ENCODE data around the gene MND1. TPM values are rescaled to one million over a fixed set of nuclear protein-coding genes. Genes with fewer than 3 reads are reported as not detected.
"Not testable (repeated sequence)": the region's sequence is repeated elsewhere in the genome, so short reads cannot be mapped to it uniquely, and the experiment has no call there.

The MND1 gene
- total RNA-seq, 1 donor from 2014 or later = 4.4 TPM

DNA sequence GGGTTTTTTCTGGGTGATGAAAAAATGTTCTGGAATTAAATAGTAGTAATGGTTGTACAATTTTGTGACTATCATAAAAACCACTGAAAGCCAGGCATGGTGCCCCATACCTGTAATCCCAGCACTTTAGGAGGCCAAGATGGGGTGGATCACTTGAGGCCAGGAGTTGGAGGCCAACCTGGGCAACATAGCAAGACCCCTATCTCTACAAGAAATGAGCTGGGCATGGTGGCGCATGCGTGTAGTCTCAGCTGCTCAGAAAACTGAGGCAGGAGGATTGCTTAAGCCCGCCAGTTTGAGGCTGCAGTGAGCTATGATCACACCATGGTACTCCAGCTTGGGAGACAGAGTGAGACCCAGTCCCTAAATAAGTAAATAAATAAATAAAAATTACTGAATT lies 63.4 kb downstream of the MND1 start:
- ATAC-seq = no peak

- no peak for ATAC-seq
Measured at GRCh38 chr4:153408932-153409331, 64.4 kb downstream of the MND1 start.

GRCh38 chr4:153409412-153409811 lies 64.9 kb downstream of the MND1 start:
- no peak for ATAC-seq

DNA sequence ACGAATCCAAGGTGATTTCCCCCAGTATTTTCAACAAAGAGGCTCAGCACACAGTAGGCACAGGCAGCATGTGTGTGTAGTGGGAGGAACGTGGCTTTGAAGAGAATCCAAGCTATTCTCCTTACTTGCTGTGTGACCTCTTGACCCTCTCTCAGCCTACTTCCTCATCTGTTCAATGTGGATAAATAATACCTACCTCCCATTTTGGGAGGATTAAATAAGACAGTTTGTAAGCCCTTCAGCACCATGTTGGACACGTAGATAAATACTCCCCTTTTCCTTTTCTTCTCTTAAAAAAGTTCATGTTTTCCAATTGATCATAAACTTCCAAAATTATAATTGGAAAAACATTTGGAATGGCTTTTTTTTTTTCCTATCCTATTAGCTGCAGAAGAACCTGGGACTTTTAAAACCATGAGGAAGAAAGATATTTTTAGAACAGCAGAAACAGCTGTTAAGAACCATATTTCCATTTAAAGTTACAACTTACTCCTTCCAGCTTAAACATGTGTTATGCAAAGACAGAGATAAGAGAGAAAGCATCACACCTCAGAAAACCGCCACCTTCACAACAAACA lies 65.5 kb downstream of the MND1 start:
- no peak for ATAC-seq

- ATAC-seq = no peak
Measured at GRCh38 chr4:153413842-153414241, 69.4 kb downstream of the MND1 start.

DNA sequence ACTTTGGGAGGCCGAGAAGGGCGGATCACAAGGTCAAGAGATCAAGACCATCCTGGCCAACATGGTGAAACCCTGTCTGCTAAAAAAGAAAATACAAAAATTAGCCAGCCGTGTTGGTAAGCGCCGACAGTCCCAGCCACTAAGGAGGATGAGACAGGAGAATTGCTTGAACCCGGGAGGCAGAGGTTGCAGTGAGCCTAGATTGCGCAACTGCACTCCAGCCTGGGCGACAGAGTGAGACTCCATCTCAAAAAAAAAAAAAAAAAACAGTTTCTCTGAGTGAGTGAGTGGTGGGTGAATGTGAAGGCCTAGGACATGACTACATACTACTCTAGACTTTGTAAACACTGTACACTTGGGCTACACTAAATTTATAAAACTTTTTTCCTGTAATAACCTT lies 72.0 kb downstream of the MND1 start:
- not testable (repeated sequence) for ATAC-seq

GRCh38 chr4:153418121-153418520 lies 73.6 kb downstream of the MND1 start:
- ATAC-seq = no peak

DNA sequence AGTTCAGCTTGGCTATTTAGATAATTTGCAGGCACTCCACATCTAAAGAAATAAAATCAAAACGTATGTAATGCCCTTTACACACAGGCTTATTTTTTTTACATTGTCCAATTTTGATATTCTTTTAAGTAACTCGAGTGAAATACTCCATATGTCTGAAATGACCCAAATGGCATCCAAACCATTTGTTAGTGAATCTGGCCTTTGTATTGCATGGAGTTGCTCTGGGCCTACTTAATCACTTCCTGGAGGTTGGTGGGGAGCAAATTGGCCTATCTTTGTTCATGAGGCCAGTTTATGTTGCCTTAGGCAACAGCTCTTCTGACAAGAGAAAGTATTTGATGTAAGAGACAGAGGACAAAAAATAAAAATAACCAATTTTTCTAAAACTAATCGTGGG lies 74.1 kb downstream of the MND1 start:
- no peak for ATAC-seq

DNA sequence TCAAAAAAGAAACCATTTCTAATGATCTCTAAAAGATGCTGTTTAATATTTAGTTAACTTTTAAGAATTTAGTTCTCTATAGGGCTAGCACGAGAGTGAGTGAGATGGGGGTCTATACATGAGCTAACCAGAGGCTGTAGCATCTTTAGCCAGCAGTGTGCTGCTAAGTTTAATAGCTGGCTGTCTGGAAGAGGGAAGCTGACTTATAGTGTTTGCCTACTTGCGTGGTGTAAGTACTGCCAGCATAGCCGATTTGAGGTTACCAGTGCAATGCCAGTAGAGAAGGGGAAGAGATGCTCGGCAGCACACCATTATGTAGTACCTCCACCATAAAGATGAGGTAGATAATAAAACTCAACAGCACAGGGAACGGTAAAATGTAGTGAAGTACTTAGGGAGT lies 74.5 kb downstream of the MND1 start:
- ATAC-seq = no peak

DNA sequence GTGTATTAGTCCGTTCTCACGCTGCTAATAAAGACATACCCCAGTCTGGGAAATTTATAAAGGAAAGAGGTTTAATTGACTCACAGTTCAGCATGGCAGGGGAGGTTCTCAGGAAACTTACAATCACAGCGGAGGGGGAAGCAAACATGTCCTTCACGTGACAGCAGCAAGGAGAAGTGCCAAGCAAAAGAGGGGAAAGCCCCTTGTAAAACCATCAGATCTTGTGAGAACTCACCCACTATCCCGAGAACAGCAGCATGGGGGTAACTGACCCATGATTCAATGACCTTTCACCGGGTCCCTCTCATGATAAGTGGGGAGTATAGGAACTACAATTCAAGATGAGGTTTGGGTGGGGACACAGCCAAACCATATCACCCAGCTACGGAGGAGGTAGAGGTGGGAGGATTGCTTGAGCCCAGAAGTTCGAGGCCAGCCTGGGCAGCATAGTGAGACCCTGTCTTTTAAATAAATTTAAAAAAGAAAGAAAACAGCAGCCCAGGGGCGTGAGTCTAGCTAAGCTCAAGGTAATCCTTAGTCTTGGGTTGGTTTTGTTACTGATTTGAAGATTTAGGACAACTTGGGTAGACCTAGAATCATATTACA lies 75.3 kb downstream of the MND1 start:
- no peak for ATAC-seq

DNA sequence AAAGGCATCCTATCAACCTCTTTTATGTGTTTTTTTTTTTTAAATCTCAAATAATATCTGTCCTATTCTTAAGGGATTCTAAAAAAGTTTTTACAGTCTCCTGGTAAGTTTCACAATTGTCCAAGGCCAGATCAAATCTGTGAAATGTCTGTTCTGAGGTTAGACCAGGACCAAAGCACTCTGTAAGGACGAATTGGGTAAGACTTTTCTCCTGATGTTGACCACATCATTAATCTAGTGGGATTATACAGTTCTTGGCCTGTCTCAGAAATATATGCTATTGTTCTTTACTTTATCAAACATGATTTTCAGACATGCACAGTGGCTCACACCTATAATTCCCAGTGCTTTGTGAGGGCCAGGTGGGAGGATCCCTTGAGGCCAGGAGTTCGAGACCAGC lies 75.9 kb downstream of the MND1 start:
- ATAC-seq = no peak

DNA sequence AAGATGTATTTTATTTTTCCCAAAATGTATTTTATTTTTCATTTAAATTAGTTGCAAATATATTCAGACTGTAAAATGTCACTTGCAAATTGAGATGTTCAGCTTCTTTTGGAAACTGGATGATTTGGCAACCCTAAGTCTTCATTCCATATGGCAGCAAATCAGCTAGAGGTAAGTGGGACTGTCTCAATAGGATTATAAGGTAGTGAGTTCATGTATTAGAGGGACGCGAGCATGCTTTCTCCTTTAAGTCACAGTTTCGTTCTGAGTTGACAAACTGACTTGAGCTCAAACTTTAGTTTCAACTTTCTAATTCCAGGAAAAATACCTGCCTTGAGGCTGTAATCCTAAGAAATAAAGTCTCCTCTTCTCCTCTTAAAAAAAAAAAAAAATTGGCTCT lies 77.5 kb downstream of the MND1 start:
- ATAC-seq = no peak

DNA sequence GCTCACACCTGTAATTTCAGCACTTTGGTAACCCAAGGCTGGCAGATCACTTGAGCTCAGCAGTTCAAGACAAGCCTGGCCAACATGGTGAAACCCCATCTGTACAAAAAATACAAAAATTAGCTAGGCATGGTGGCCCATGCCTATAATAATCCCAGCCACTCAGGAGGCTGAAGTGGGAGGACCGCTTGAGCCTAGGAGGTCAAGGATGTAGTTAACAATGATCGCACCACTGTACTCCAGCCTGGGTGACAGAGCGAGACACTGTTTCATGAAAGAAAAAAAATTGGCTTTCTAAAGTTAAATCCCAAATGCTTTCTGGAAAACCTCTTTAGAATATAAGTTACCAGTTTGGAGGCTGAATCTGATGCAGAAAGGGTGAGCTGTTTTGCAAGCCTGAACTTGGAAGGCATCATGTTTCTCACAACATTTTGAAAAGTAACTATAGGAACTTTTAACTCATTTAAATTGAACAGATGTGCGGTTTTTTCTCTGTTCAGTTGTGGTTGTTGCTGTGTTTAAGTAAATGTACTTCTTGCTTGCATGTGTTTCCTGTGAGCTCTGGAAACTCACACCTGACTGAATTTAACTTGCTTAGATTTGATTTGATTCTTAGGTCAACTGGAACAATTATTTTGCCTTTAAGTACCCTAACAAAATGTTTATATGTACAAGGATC lies 81.9 kb downstream of the MND1 start:
- no peak for ATAC-seq

GRCh38 chr4:153427363-153428071 lies 83.0 kb downstream of the MND1 start:
- ATAC-seq = no peak

DNA sequence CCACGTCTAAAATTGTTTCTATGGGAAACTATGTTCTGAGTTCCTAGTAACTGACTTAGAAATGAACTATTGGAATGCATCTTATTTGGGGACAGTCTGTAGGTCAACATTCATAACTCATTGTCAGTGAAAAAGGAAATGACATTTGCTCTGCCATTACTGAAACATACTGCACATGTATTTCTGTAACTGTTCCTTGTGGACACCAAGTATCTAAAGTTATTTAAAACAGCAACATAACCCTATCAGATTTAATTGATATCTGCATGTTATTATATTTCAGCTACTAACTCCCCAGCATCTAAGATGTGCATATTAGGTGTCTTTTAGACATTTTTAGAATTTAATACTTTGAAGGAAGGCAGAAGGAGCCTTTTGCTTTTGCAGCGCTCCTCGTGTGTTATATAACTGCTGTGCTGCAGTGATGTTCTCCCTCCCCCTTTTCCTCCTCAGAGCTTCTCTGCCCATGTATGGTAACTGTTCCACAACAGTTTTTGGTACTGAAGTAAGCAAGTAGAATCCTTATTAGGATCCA lies 84.5 kb downstream of the MND1 start:
- ATAC-seq = no peak

GRCh38 chr4:153432965-153433753 lies 88.7 kb downstream of the MND1 start:
- peak; percentile 92 for ATAC-seq

GRCh38 chr4:153433754-153434105 lies 89.2 kb downstream of the MND1 start:
- no peak for ATAC-seq

GRCh38 chr4:153434190-153434589 lies 89.7 kb downstream of the MND1 start:
- no peak for ATAC-seq

DNA sequence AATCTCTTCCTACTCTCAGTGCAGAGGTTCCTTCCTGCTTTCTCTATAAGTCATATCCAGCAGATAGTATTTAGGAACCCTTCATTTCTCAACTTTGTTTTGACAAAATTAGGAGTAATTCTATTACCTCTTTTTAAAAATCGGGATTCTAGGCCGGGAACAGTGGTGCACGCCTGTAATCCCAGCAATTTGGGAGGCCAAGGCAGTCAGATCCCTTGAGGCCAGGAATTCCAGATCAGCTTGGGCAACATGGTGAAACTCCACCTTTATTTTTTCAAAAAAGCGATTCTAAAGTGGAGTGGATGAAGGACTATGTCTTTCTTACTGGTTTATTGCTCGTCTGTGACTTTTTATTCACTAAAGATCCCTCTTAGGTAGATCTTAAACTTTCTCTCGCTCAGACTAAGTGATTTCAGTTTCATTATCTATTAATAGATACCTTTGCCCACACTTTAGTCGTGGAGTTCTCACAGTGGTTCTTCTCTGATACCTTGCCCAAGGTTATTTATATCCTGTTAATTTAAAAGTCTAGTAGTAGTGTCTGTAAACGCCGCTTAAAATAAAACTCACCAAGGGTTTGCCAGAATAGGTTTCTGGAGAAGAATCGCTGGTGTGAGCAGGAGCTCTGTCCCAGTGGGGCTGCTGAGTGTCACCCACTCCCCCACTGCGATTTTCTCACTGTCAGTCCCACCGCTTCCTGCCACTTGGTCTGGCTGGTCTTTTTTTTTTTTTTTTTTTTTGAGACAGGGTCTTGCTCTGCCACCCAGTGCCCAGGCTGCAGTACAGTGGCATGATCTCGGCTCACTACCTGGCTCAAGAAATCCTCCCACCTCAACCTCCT lies 94.6 kb downstream of the MND1 start:
- peak; percentile 32 for ATAC-seq

GRCh38 chr4:153439831-153440230 lies 95.3 kb downstream of the MND1 start:
- no peak for ATAC-seq

GRCh38 chr4:153440475-153440874 lies 96.0 kb downstream of the MND1 start:
- no peak for ATAC-seq
